Fibroblast of lung (primary cell): Measurements from ENCODE around the gene RPRD1B. TPM values are rescaled to one million over a fixed set of nuclear protein-coding genes. Genes with fewer than 3 reads are reported as not detected.

Experiments used
- DNase-seq, 2 donors: peaks; one replicate each; pipeline versions ENCODE4 v3.0.0 to v3.0.0-alpha.2; 2010; ENCODE audit warnings: low read depth in 2 of 2
- H2AFZ ChIP-seq: 2 replicates; pipeline ENCODE4 v1.5.1; 2012; ENCODE audit warnings: low read length, control low read depth, inconsistent platforms
- H3K27ac ChIP-seq: 2 replicates; pipeline ENCODE4 v1.5.1; 2011; ENCODE audit warnings: low read length, control low read depth; ENCODE audit not compliant: insufficient read depth
- H3K27me3 ChIP-seq: 2 replicates; pipeline ENCODE4 v1.5.1; 2011; ENCODE audit warnings: mild to moderate bottlenecking, low read length; ENCODE audit not compliant: control insufficient read depth, insufficient read depth
- H3K36me3 ChIP-seq: 2 replicates; pipeline ENCODE4 v1.5.1; 2011; ENCODE audit warnings: low read length; ENCODE audit not compliant: control insufficient read depth, insufficient read depth
- H3K4me1 ChIP-seq: 2 replicates; pipeline ENCODE4 v1.5.1; 2011; ENCODE audit warnings: low read length; ENCODE audit not compliant: control insufficient read depth, insufficient read depth; ENCODE audit errors: extremely low read depth
- H3K4me2 ChIP-seq: 2 replicates; pipeline ENCODE4 v1.5.1; 2011; ENCODE audit warnings: low read length, control low read depth; ENCODE audit not compliant: insufficient read depth; ENCODE audit errors: extremely low read depth
- H3K4me3 ChIP-seq, 4 experiments: fragments of 200-600 bp in 1 of 4; sonication (generic) in 1 of 4; replicated peaks in 1 of 4; 2 replicates each; pipeline ENCODE4 v1.5.1; 2011 to 2016; ENCODE audit warnings: low read length in 4 of 4, low read depth in 3 of 4, mild to moderate bottlenecking in 3 of 4, control low read depth in 2 of 4, inconsistent platforms in 1 of 4, mixed read lengths in 1 of 4; ENCODE audit not compliant: insufficient read depth in 1 of 4; ENCODE audit errors: control extremely low read depth in 1 of 4
- H3K79me2 ChIP-seq: 2 replicates; pipeline ENCODE4 v1.5.1; 2012; ENCODE audit warnings: mild to moderate bottlenecking, low read length, inconsistent platforms; ENCODE audit not compliant: control insufficient read depth, insufficient read depth
- H3K9ac ChIP-seq: 2 replicates; pipeline ENCODE4 v1.5.1; 2011; ENCODE audit warnings: mild to moderate bottlenecking, low read length, control low read depth; ENCODE audit not compliant: insufficient read depth
- H3K9me3 ChIP-seq: 2 replicates; pipeline ENCODE4 v1.5.1; 2012; ENCODE audit warnings: low read depth, low read length; ENCODE audit not compliant: control insufficient read depth, insufficient read depth
- H4K20me1 ChIP-seq: 2 replicates; pipeline ENCODE4 v1.5.1; 2011; ENCODE audit warnings: low read length; ENCODE audit not compliant: control insufficient read depth, insufficient read depth; ENCODE audit errors: extremely low read depth
- CTCF ChIP-seq, 2 donors: IDR thresholded peaks in 1 of 2; conservative IDR thresholded peaks in 1 of 2; 1 replicate in 1 of 2; 2 replicates in 1 of 2; pipeline ENCODE4 v1.5.1; 2011 to 2012; ENCODE audit warnings: low read length in 2 of 2, control low read depth in 1 of 2, inconsistent platforms in 1 of 2, low read depth in 1 of 2, mild to moderate bottlenecking in 1 of 2
- EZH2 ChIP-seq: IDR thresholded peaks from 2 replicates; pipeline ENCODE4 v1.5.1; 2012; ENCODE audit warnings: low read length, control low read depth, mild to moderate bottlenecking; ENCODE audit errors: missing control alignments
- polyA plus RNA-seq, 2 donors: library from polyadenylated mRNA; depleted of rRNA in 1 of 2; stranded (reverse) in 1 of 2; unstranded in 1 of 2; fragments of >200 nt; gene quantifications; 2 replicates each; pipeline ENCODE4 v1.2.1, GENCODE V29; 2011 to 2012; ENCODE audit warnings: missing spikeins in 1 of 2
- total RNA-seq: library from RNA; depleted of rRNA; stranded (reverse); fragments of >200 nt; gene quantifications from 2 replicates; pipeline ENCODE4 v1.2.1, GENCODE V29; 2014

The RPRD1B gene
- total and polyA plus RNA-seq, 2 donors (not counting 1 experiment from before 2014, with no cell fraction given) = 23.8 to 23.9 TPM

GRCh38 chr20:38090061-38090460, 56.5 kb downstream of the RPRD1B start:
- Histone ChIP-seq H3K4me2 (no peak overlapping the region), H3K27ac (no peak overlapping the region), H4K20me1 (no peaks in the 10 kb centered on the region), H3K36me3 (peaks cover 5% of the 10 kb centered on the region), H3K4me1 (peaks cover 24% of the 10 kb centered on the region), H3K4me3 (no peak overlapping the region), H3K27me3 (no peaks in the 10 kb centered on the region), H3K79me2 (no peaks in the 10 kb centered on the region), H2AFZ (no peak overlapping the region), H3K9me3 (no peaks in the 10 kb centered on the region), H3K9ac (no peak overlapping the region)
- TF ChIP-seq EZH2 (no peak), CTCF (conservative IDR thresholded peaks at IDR 0.05 in 1 of 2, IDR thresholded peaks at IDR 0.05 in 1 of 2; ENCODE audit: low read depth in 1 of 2, low read length in 2 of 2) (no peak)
- no peak for DNase-seq

GRCh38 chr20:38091441-38092216, 58.1 kb downstream of the RPRD1B start:
- Histone ChIP-seq H3K27ac (peak overlapping the region; percentile 26), H3K4me2 (peak overlapping the region; percentile 48), H3K4me1 (peaks cover 25% of the 10 kb centered on the region), H3K4me3 (no peak overlapping the region), H4K20me1 (no peaks in the 10 kb centered on the region), H3K79me2 (no peaks in the 10 kb centered on the region), H3K9me3 (no peaks in the 10 kb centered on the region), H3K36me3 (peaks cover 5% of the 10 kb centered on the region), H3K27me3 (no peaks in the 10 kb centered on the region), H3K9ac (peak overlapping the region; percentile 14), H2AFZ (no peak overlapping the region)
- peak; percentile 22 to 48 for DNase-seq
- TF ChIP-seq CTCF (conservative IDR thresholded peaks at IDR 0.05 in 1 of 2, IDR thresholded peaks at IDR 0.05 in 1 of 2; ENCODE audit: low read depth in 1 of 2, low read length in 2 of 2) = no peak
- TF ChIP-seq EZH2 = no peak

GRCh38 chr20:38092260-38092857, 58.8 kb downstream of the RPRD1B start:
- no peaks in the 10 kb centered on the region for H3K79me2 ChIP-seq
- no peaks in the 10 kb centered on the region for H3K9me3 ChIP-seq

More at GRCh38 chr20:38092260-38092857, 58.8 kb downstream of the RPRD1B start:
- peak overlapping the region; percentile 1 for H3K27ac ChIP-seq
- H4K20me1 ChIP-seq = no peaks in the 10 kb centered on the region
- no peak overlapping the region for H3K4me2 ChIP-seq
- no peak overlapping the region for H3K4me3 ChIP-seq
- H3K9ac ChIP-seq = no peak overlapping the region
- no peak overlapping the region for H2AFZ ChIP-seq
- H3K27me3 ChIP-seq = no peaks in the 10 kb centered on the region
- H3K36me3 ChIP-seq = peaks cover 5% of the 10 kb centered on the region
- H3K4me1 ChIP-seq = peaks cover 25% of the 10 kb centered on the region
- no peak for DNase-seq
- TF ChIP-seq CTCF (conservative IDR thresholded peaks at IDR 0.05 in 1 of 2, IDR thresholded peaks at IDR 0.05 in 1 of 2; ENCODE audit: low read depth in 1 of 2, low read length in 2 of 2) = no peak
- TF ChIP-seq EZH2 = no peak
